Esophagus (tissue), 2 donors: ENCODE data around the gene CARTPT. TPM values are rescaled to one million over a fixed set of nuclear protein-coding genes. Genes with fewer than 3 reads are reported as not detected.

Experiments
- H3K27ac ChIP-seq, 2 donors: one replicate each; pipeline ENCODE4 v1.5.1; 2013; ENCODE audit warnings: low read depth in 2 of 2, mild to moderate bottlenecking in 2 of 2, inconsistent platforms in 1 of 2, low read length in 1 of 2, moderate library complexity in 1 of 2
- H3K27me3 ChIP-seq, 2 donors: one replicate each; pipeline ENCODE4 v1.6.1; 2013; ENCODE audit warnings: low read length in 2 of 2, control low read depth in 1 of 2, mild to moderate bottlenecking in 1 of 2; ENCODE audit not compliant: insufficient read depth in 2 of 2, control insufficient read depth in 1 of 2
- H3K36me3 ChIP-seq, 2 donors: one replicate each; pipeline ENCODE4 v1.6.1; 2013; ENCODE audit warnings: low read length in 1 of 2; ENCODE audit not compliant: control insufficient read depth in 2 of 2, insufficient read depth in 2 of 2
- H3K4me1 ChIP-seq, 2 donors: one replicate each; pipeline ENCODE4 v1.6.1; 2013; ENCODE audit warnings: low read length in 1 of 2; ENCODE audit not compliant: control insufficient read depth in 2 of 2, insufficient read depth in 2 of 2
- H3K4me3 ChIP-seq, 2 donors: one replicate each; pipeline ENCODE4 v1.5.1; 2013; ENCODE audit warnings: low read length in 2 of 2, mild to moderate bottlenecking in 2 of 2, low read depth in 1 of 2, moderate library complexity in 1 of 2
- H3K9me3 ChIP-seq, 2 donors: one replicate each; pipeline ENCODE4 v1.6.1; 2013; ENCODE audit warnings: mild to moderate bottlenecking in 2 of 2, low read depth in 1 of 2, low read length in 1 of 2, moderate library complexity in 1 of 2; ENCODE audit not compliant: control insufficient read depth in 2 of 2, insufficient read depth in 1 of 2
- WGBS, 2 donors: extraction: QIAGEN DNeasy Blood & Tissue Kit; methylation state at CpG; one replicate each; pipeline ENCODE4 v1.1.7; 2013; 5-methylcytosine and 5-hydroxymethylcytosine counted together
- polyA plus RNA-seq, 2 donors: library from polyadenylated mRNA; stranded (reverse); fragments of 200-250 nt; gene quantifications; one replicate each; pipeline ENCODE4 v1.2.3, GENCODE V29; 2013
- donor health status: healthy with polysubstance abuse.
- donor health status: Bipolar disorder and iron deficiency.

Gene CARTPT
- polyA plus RNA-seq, 2 donors, result 0.28 TPM; not detected in 1

GRCh38 chr5:71697967-71698366 is 21.1 kb upstream of the CARTPT start:
- no peak overlapping the region for H3K27ac ChIP-seq
- H3K36me3 ChIP-seq, result no peaks in the 10 kb centered on the region
- 68 to 69% methylated on average over 14 of the region's 14 CpGs for WGBS, 2 donors
- no peak overlapping the region for H3K4me3 ChIP-seq
- no peaks in the 10 kb centered on the region for H3K9me3 ChIP-seq
- peaks cover 0 to 4% of the 10 kb centered on the region in 2 donors for H3K4me1 ChIP-seq
- H3K27me3 ChIP-seq, result peaks cover 0 to 2% of the 10 kb centered on the region in 2 donors

- WGBS, 2 donors, result 73 to 78% methylated on average over 2 of the region's 2 CpGs
- Histone ChIP-seq H3K4me1 (peaks cover 0 to 4% of the 10 kb centered on the region in 2 donors), H3K4me3 (no peak overlapping the region), H3K36me3 (no peaks in the 10 kb centered on the region), H3K27ac (no peak overlapping the region), H3K27me3 (peaks cover 0 to 2% of the 10 kb centered on the region in 2 donors), H3K9me3 (no peaks in the 10 kb centered on the region)
Measured at GRCh38 chr5:71699233-71699632, 19.8 kb upstream of the CARTPT start.

- Histone ChIP-seq H3K4me1 (peaks cover 0 to 4% of the 10 kb centered on the region in 2 donors), H3K9me3 (no peaks in the 10 kb centered on the region), H3K27ac (no peak overlapping the region), H3K36me3 (no peaks in the 10 kb centered on the region), H3K4me3 (no peak overlapping the region), H3K27me3 (peaks cover 0 to 2% of the 10 kb centered on the region in 2 donors)
- 76 to 80% methylated on average over 2 of the region's 2 CpGs for WGBS, 2 donors
Measured at GRCh38 chr5:71699751-71700150, 19.3 kb upstream of the CARTPT start.

- no peak overlapping the region for H3K4me3 ChIP-seq
Measured at GRCh38 chr5:71700803-71701202, 18.3 kb upstream of the CARTPT start.

GRCh38 chr5:71701407-71701806 is 17.7 kb upstream of the CARTPT start:
- Histone ChIP-seq H3K4me1 (no peaks in the 10 kb centered on the region), H3K27me3 (peaks cover 0 to 2% of the 10 kb centered on the region in 2 donors), H3K9me3 (no peaks in the 10 kb centered on the region), H3K27ac (no peak overlapping the region), H3K36me3 (no peaks in the 10 kb centered on the region), H3K4me3 (no peak overlapping the region)
- WGBS, 2 donors, result 66 to 72% methylated on average over 3 of the region's 3 CpGs

More at GRCh38 chr5:71700803-71701202, 18.3 kb upstream of the CARTPT start:
- H3K27ac ChIP-seq, result no peak overlapping the region
- no peaks in the 10 kb centered on the region for H3K36me3 ChIP-seq
- peaks cover 0 to 2% of the 10 kb centered on the region in 2 donors for H3K27me3 ChIP-seq
- H3K9me3 ChIP-seq, result no peaks in the 10 kb centered on the region
- H3K4me1 ChIP-seq, result no peaks in the 10 kb centered on the region

GRCh38 chr5:71703941-71704340 is 15.1 kb upstream of the CARTPT start:
- 28 to 43% methylated on average over 4 of the region's 4 CpGs for WGBS, 2 donors
- Histone ChIP-seq H3K4me3 (no peak overlapping the region), H3K4me1 (no peaks in the 10 kb centered on the region), H3K9me3 (no peaks in the 10 kb centered on the region), H3K27me3 (peaks cover 0 to 2% of the 10 kb centered on the region in 2 donors), H3K27ac (no peak overlapping the region), H3K36me3 (no peaks in the 10 kb centered on the region)

- Histone ChIP-seq H3K27ac (no peak overlapping the region), H3K36me3 (no peaks in the 10 kb centered on the region), H3K27me3 (peaks cover 0 to 2% of the 10 kb centered on the region in 2 donors), H3K4me1 (no peaks in the 10 kb centered on the region), H3K4me3 (no peak overlapping the region), H3K9me3 (no peaks in the 10 kb centered on the region)
- WGBS, 2 donors, result 77 to 84% methylated on average over 5 of the region's 5 CpGs
Measured at GRCh38 chr5:71705421-71705820, 13.7 kb upstream of the CARTPT start.

- 61 to 76% methylated on average over 3 of the region's 3 CpGs for WGBS, 2 donors
- H3K9me3 ChIP-seq, result no peaks in the 10 kb centered on the region
Measured at GRCh38 chr5:71706906-71707305, 12.2 kb upstream of the CARTPT start.

GRCh38 chr5:71711610-71712009 is 7.5 kb upstream of the CARTPT start:
- WGBS, 2 donors, result 67 to 71% methylated on average over 4 of the region's 4 CpGs
- Histone ChIP-seq H3K9me3 (no peaks in the 10 kb centered on the region), H3K27ac (no peak overlapping the region), H3K4me1 (no peaks in the 10 kb centered on the region), H3K4me3 (no peak overlapping the region), H3K36me3 (no peaks in the 10 kb centered on the region), H3K27me3 (peaks cover 0 to 4% of the 10 kb centered on the region in 2 donors)

More at GRCh38 chr5:71706906-71707305, 12.2 kb upstream of the CARTPT start:
- Histone ChIP-seq H3K27ac (no peak overlapping the region), H3K4me1 (no peaks in the 10 kb centered on the region), H3K36me3 (no peaks in the 10 kb centered on the region), H3K27me3 (peaks cover 0 to 2% of the 10 kb centered on the region in 2 donors), H3K4me3 (no peak overlapping the region)

- peaks cover 0 to 4% of the 10 kb centered on the region in 2 donors for H3K9me3 ChIP-seq
- no peak overlapping the region for H3K4me3 ChIP-seq
- H3K27me3 ChIP-seq, result peaks cover 4 to 6% of the 10 kb centered on the region in 2 donors
- no peak overlapping the region for H3K27ac ChIP-seq
- no peaks in the 10 kb centered on the region for H3K36me3 ChIP-seq
- H3K4me1 ChIP-seq, result peaks cover 2 to 5% of the 10 kb centered on the region in 2 donors
- 27 to 29% methylated on average over 2 of the region's 2 CpGs for WGBS, 2 donors
Measured at GRCh38 chr5:71714911-71715310, 4.2 kb upstream of the CARTPT start.
